ENCODE data around the gene ELP2. TPM values are rescaled to one million over a fixed set of nuclear protein-coding genes. Genes with fewer than 3 reads are reported as not detected.
"Not testable (repeated sequence)": the region's sequence is repeated elsewhere in the genome, so short reads cannot be mapped to it uniquely, and the experiment has no call there.

The ELP2 gene
- total and polyA plus RNA-seq, 12 donors = 27.4 to 150 (median 67.1) TPM

DNA sequence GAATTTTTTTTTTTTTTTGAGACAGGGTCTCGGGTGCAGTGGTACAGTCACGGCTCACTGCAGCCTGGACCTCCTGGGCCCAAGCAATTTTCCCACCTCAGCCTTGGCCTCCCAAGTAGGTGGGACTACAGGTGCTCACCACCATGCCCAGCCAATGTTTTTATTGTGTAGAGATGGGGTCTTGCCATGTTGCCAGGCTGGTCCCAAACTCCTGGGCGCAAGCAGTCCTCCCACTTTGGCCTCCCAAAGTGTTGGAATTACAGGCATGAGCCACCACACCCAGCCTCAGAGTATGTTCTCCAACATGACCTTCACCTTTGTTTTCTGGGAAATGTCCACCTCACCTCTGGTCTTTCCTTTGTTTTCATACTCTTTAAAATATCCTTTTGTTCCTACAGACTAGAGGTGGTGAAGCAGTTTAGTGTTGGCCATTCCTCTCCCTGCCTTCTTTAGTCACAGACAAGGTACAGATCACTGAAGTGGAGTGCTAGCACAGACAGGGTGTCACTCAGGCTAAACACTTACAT lies 38.1 kb downstream of the ELP2 start:
- Histone ChIP-seq H3K4me3 (no peak overlapping the region), H3K27ac (no peak overlapping the region), H3K4me1 (replicated peaks in 1 of 2) (no peaks in the 10 kb centered on the region), H3K27me3 (no peaks in the 10 kb centered on the region), H3K36me3 (replicated peaks in 1 of 2) (peaks cover 0 to 58% of the 10 kb centered on the region in 2 donors), H3K9me3 (replicated peaks in 1 of 3) (no peaks in the 10 kb centered on the region)
- intact Hi-C loops (cut with DNase I) = no loop called here
- 90 to 100% (median 100%) methylated on average over 3 of the region's 3 CpGs for WGBS, 4 donors
- DNase-seq = no peak
- TF ChIP-seq, protein P1, sequence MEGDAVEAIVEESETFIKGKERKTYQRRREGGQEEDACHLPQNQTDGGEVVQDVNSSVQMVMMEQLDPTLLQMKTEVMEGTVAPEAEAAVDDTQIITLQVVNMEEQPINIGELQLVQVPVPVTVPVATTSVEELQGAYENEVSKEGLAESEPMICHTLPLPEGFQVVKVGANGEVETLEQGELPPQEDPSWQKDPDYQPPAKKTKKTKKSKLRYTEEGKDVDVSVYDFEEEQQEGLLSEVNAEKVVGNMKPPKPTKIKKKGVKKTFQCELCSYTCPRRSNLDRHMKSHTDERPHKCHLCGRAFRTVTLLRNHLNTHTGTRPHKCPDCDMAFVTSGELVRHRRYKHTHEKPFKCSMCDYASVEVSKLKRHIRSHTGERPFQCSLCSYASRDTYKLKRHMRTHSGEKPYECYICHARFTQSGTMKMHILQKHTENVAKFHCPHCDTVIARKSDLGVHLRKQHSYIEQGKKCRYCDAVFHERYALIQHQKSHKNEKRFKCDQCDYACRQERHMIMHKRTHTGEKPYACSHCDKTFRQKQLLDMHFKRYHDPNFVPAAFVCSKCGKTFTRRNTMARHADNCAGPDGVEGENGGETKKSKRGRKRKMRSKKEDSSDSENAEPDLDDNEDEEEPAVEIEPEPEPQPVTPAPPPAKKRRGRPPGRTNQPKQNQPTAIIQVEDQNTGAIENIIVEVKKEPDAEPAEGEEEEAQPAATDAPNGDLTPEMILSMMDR (IDR thresholded peaks at IDR 0.05) = no peak
- TF ChIP-seq POLR2A (IDR thresholded peaks at IDR 0.05) = no peak

DNA sequence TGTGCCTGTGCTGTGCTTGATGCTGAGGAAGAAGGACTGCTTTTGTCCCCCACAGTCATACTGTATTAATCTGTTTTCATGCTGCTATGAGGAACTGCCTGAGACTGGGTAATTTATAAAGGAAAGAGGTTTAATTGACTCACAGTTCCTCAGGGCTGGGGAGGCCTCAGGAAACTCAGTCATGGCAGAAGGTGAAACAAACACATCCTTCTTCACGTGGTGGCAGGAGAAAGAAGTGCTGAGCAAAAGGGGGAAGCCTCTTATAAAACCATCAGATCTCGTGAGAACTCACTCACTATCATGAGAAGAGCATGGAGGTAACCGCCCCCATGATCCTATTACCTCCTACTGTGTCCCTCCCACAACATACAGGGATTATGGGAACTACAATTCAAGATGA lies 38.6 kb downstream of the ELP2 start:
- H3K27ac ChIP-seq; H3K9me3 ChIP-seq (replicated peaks in 1 of 3); H3K27me3 ChIP-seq; DNase-seq; H3K4me3 ChIP-seq; intact Hi-C loops (cut with DNase I); H3K4me1 ChIP-seq (replicated peaks in 1 of 2): not testable (repeated sequence)
- WGBS, 4 donors = 88 to 96% (median 90%) methylated on average over 3 of the region's 3 CpGs
- peaks cover 0 to 61% of the 10 kb centered on the region in 2 donors for H3K36me3 ChIP-seq (replicated peaks in 1 of 2)

- TF ChIP-seq, protein P1 (IDR thresholded peaks at IDR 0.05) = no peak
- no peak for TF ChIP-seq POLR2A (IDR thresholded peaks at IDR 0.05)
- Histone ChIP-seq H3K4me1 (replicated peaks in 1 of 2) (no peaks in the 10 kb centered on the region), H3K36me3 (replicated peaks in 1 of 2) (peaks cover 0 to 65% of the 10 kb centered on the region in 2 donors), H3K9me3 (replicated peaks in 1 of 3) (no peaks in the 10 kb centered on the region), H3K27me3 (no peaks in the 10 kb centered on the region), H3K27ac (no peak overlapping the region), H3K4me3 (no peak overlapping the region)
- no peak for DNase-seq
- intact Hi-C loops (cut with DNase I) = no loop called here
- whole genome bisulfite sequencing, 4 donors = 81 to 90% (median 86%) methylated on average over 5 of the region's 5 CpGs
Observed at GRCh38 chr18:36169938-36170337, 40.2 kb downstream of the ELP2 start.

- Histone ChIP-seq H3K4me3 (no peak overlapping the region), H3K36me3 (replicated peaks in 1 of 2) (peaks cover 0 to 49% of the 10 kb centered on the region in 2 donors), H3K27ac (no peak overlapping the region), H3K9me3 (replicated peaks in 1 of 3) (no peaks in the 10 kb centered on the region), H3K4me1 (replicated peaks in 1 of 2) (peaks cover 0 to 13% of the 10 kb centered on the region in 2 donors), H3K27me3 (no peaks in the 10 kb centered on the region)
- intact Hi-C loops (cut with DNase I) = no loop called here
- DNase-seq = no peak
- TF ChIP-seq POLR2A (IDR thresholded peaks at IDR 0.05) = no peak
- TF ChIP-seq, protein P1 (IDR thresholded peaks at IDR 0.05) = no peak
- 75 to 96% (median 93%) methylated on average over 1 of the region's 1 CpG for WGBS, 4 donors
Observed at GRCh38 chr18:36175481-36175880, 45.8 kb downstream of the ELP2 start.

- H3K9me3 ChIP-seq (replicated peaks in 1 of 3) = no peaks in the 10 kb centered on the region
- 98 to 100% (median 99%) methylated on average over 2 of the region's 2 CpGs for WGBS, 4 donors
- peaks cover 0 to 43% of the 10 kb centered on the region in 2 donors for H3K36me3 ChIP-seq (replicated peaks in 1 of 2)
Observed at GRCh38 chr18:36176177-36176584, 46.5 kb downstream of the ELP2 start.

More at GRCh38 chr18:36176177-36176584, 46.5 kb downstream of the ELP2 start:
- no peak for DNase-seq
- Histone ChIP-seq H3K27me3 (no peaks in the 10 kb centered on the region), H3K4me1 (replicated peaks in 1 of 2) (peaks cover 0 to 14% of the 10 kb centered on the region in 2 donors), H3K27ac (no peak overlapping the region), H3K4me3 (no peak overlapping the region)
- TF ChIP-seq, protein P1 (IDR thresholded peaks at IDR 0.05) = no peak
- TF ChIP-seq POLR2A (IDR thresholded peaks at IDR 0.05) = no peak
- intact Hi-C loops (cut with DNase I) = no loop called here

Data from adrenal gland (tissue), 12 donors.